ENCODE measurements around the gene TCN1. TPM values are rescaled to one million over a fixed set of nuclear protein-coding genes. Genes with fewer than 3 reads are reported as not detected.
"Not testable (repeated sequence)": the region's sequence is repeated elsewhere in the genome, so short reads cannot be mapped to it uniquely, and the experiment has no call there.

The TCN1 gene
- total RNA-seq, 2 donors from 2014 or later, result not detected

- no peak for DNase-seq (ENCODE audit: low spot score in 2 of 2)
- H3K9me3 Mint-ChIP-seq, result peaks cover 10 to 18% of the 10 kb centered on the region in 2 donors
- no peak for ATAC-seq
- peaks cover 0 to 9% of the 10 kb centered on the region in 2 donors for H3K36me3 Mint-ChIP-seq
- no peak overlapping the region for H3K27ac Mint-ChIP-seq
Measured at GRCh38 chr11:59867946-59868345, 1.7 kb upstream of the TCN1 start.

- DNase-seq (ENCODE audit: low spot score in 2 of 2) (no peak), ATAC-seq (no peak)
- H3K9me3 Mint-ChIP-seq, result peaks cover 6 to 14% of the 10 kb centered on the region in 2 donors
- H3K36me3 Mint-ChIP-seq, result peaks cover 0 to 5% of the 10 kb centered on the region in 2 donors
- H3K27ac Mint-ChIP-seq, result no peak overlapping the region
Measured at GRCh38 chr11:59866836-59867235, 549 bp upstream of the TCN1 start.

- peak in 1 of 2 donors; percentile 40 for ATAC-seq
Measured at GRCh38 chr11:59865031-59865430, 1.3 kb downstream of the TCN1 start.

GRCh38 chr11:59862252-59862651 is 4.0 kb downstream of the TCN1 start:
- Mint-ChIP-seq H3K27ac (no peak overlapping the region), H3K9me3 (no peaks in the 10 kb centered on the region), H3K36me3 (no peaks in the 10 kb centered on the region)
- ATAC-seq (no peak), DNase-seq (ENCODE audit: low spot score in 2 of 2) (no peak)

More at GRCh38 chr11:59865031-59865430, 1.3 kb downstream of the TCN1 start:
- Mint-ChIP-seq H3K27ac (no peak overlapping the region), H3K9me3 (no peaks in the 10 kb centered on the region), H3K36me3 (no peaks in the 10 kb centered on the region)
- no peak for DNase-seq (ENCODE audit: low spot score in 2 of 2)

GRCh38 chr11:59859673-59860072 is 6.6 kb downstream of the TCN1 start:
- Mint-ChIP-seq H3K27ac (no peak overlapping the region), H3K9me3 (no peaks in the 10 kb centered on the region), H3K36me3 (no peaks in the 10 kb centered on the region)
- ATAC-seq, result no peak
- DNase-seq (ENCODE audit: low spot score in 2 of 2), result no peak

- H3K9me3 Mint-ChIP-seq, result no peaks in the 10 kb centered on the region
- H3K27ac Mint-ChIP-seq, result peak overlapping the region in 1 of 2 donors; percentile 66
- DNase-seq (ENCODE audit: low spot score in 2 of 2) (no peak), ATAC-seq (peak; percentile 82 to 85)
- no peaks in the 10 kb centered on the region for H3K36me3 Mint-ChIP-seq
Measured at GRCh38 chr11:59857439-59858434, 8.6 kb downstream of the TCN1 start.

- no peaks in the 10 kb centered on the region for H3K9me3 Mint-ChIP-seq
- H3K27ac Mint-ChIP-seq, result no peak overlapping the region
- DNase-seq (ENCODE audit: low spot score in 2 of 2), result no peak
- ATAC-seq, result no peak
- H3K36me3 Mint-ChIP-seq, result no peaks in the 10 kb centered on the region
Measured at GRCh38 chr11:59854871-59855270, 11.4 kb downstream of the TCN1 start.

GRCh38 chr11:59851416-59851815 is 14.9 kb downstream of the TCN1 start:
- H3K36me3 Mint-ChIP-seq; H3K9me3 Mint-ChIP-seq; H3K27ac Mint-ChIP-seq; ATAC-seq; DNase-seq (ENCODE audit: low spot score in 2 of 2): not testable (repeated sequence)

GRCh38 chr11:59849551-59849950 is 16.7 kb downstream of the TCN1 start:
- not testable (repeated sequence) for H3K9me3 Mint-ChIP-seq; ATAC-seq; DNase-seq (ENCODE audit: low spot score in 2 of 2); H3K27ac Mint-ChIP-seq; H3K36me3 Mint-ChIP-seq

GRCh38 chr11:59849129-59849528 is 17.2 kb downstream of the TCN1 start:
- ATAC-seq (no peak), DNase-seq (ENCODE audit: low spot score in 2 of 2) (no peak)
- H3K27ac Mint-ChIP-seq, result no peak overlapping the region
- no peaks in the 10 kb centered on the region for H3K9me3 Mint-ChIP-seq
- H3K36me3 Mint-ChIP-seq, result no peaks in the 10 kb centered on the region

GRCh38 chr11:59848439-59848838 is 17.8 kb downstream of the TCN1 start:
- not testable (repeated sequence) for H3K36me3 Mint-ChIP-seq; H3K9me3 Mint-ChIP-seq; ATAC-seq; DNase-seq (ENCODE audit: low spot score in 2 of 2); H3K27ac Mint-ChIP-seq

- no peak for ATAC-seq
- no peak for DNase-seq (ENCODE audit: low spot score in 2 of 2)
- H3K27ac Mint-ChIP-seq, result no peak overlapping the region
- H3K36me3 Mint-ChIP-seq, result no peaks in the 10 kb centered on the region
- H3K9me3 Mint-ChIP-seq, result no peaks in the 10 kb centered on the region
Measured at GRCh38 chr11:59847626-59848025, 18.7 kb downstream of the TCN1 start.

- H3K9me3 Mint-ChIP-seq, result no peaks in the 10 kb centered on the region
- no peak for DNase-seq (ENCODE audit: low spot score in 2 of 2)
- H3K27ac Mint-ChIP-seq, result no peak overlapping the region
- ATAC-seq, result no peak
- H3K36me3 Mint-ChIP-seq, result no peaks in the 10 kb centered on the region
Measured at GRCh38 chr11:59846556-59846955, 19.7 kb downstream of the TCN1 start.

GRCh38 chr11:59845399-59845798 is 20.9 kb downstream of the TCN1 start, which contains the start of gene CBLIF:
Gene CBLIF (minus strand): TSS chr11:59845499. CDS start chr11:59845453, 46 bp downstream.
- no peak for ATAC-seq
- no peaks in the 10 kb centered on the region for H3K36me3 Mint-ChIP-seq
- no peak for DNase-seq (ENCODE audit: low spot score in 2 of 2)
- no peaks in the 10 kb centered on the region for H3K9me3 Mint-ChIP-seq
- H3K27ac Mint-ChIP-seq, result no peak within 1 kb of the TSS

GRCh38 chr11:59842316-59842715 is 24.0 kb downstream of the TCN1 start:
- ATAC-seq (no peak), DNase-seq (ENCODE audit: low spot score in 2 of 2) (no peak)
- H3K36me3 Mint-ChIP-seq, result no peaks in the 10 kb centered on the region
- no peaks in the 10 kb centered on the region for H3K9me3 Mint-ChIP-seq
- no peak overlapping the region for H3K27ac Mint-ChIP-seq

- H3K27ac Mint-ChIP-seq, result no peak overlapping the region
- ATAC-seq (no peak), DNase-seq (ENCODE audit: low spot score in 2 of 2) (no peak)
- no peaks in the 10 kb centered on the region for H3K9me3 Mint-ChIP-seq
- H3K36me3 Mint-ChIP-seq, result no peaks in the 10 kb centered on the region
Measured at GRCh38 chr11:59841514-59841913, 24.8 kb downstream of the TCN1 start.

- ATAC-seq (no peak), DNase-seq (ENCODE audit: low spot score in 2 of 2) (no peak)
- H3K27ac Mint-ChIP-seq, result no peak overlapping the region
- H3K9me3 Mint-ChIP-seq, result no peaks in the 10 kb centered on the region
- no peaks in the 10 kb centered on the region for H3K36me3 Mint-ChIP-seq
Measured at GRCh38 chr11:59839615-59840014, 26.7 kb downstream of the TCN1 start.

GRCh38 chr11:59833602-59834001 is 32.7 kb downstream of the TCN1 start:
- no peak for ATAC-seq
- Mint-ChIP-seq H3K9me3 (no peaks in the 10 kb centered on the region), H3K36me3 (no peaks in the 10 kb centered on the region), H3K27ac (no peak overlapping the region)
- no peak for DNase-seq (ENCODE audit: low spot score in 2 of 2)
